WERI-Rb-1 (cell line): Measurements from ENCODE around the gene MORN3.
A peak's percentile ranks its signal among the peaks of the same experiment; 100 is the strongest.
"Not testable (repeated sequence)": the region's sequence is repeated elsewhere in the genome, so short reads cannot be mapped to it uniquely, and the experiment has no call there.

ENCODE experiments used
- DNase-seq: peaks from one replicate; pipeline ENCODE4 v3.0.0-alpha.2; 2020
- H3K27ac ChIP-seq: fragments of 250-450 bp; sonication (Bioruptor Pico); 2 replicates; pipeline ENCODE4 v1.5.1; 2020; ENCODE audit warnings: mild to moderate bottlenecking, moderate library complexity
- H3K27me3 ChIP-seq: fragments of 250-450 bp; sonication (Bioruptor Pico); 2 replicates; pipeline ENCODE4 v1.5.1; 2021; ENCODE audit warnings: mild to moderate bottlenecking, low read depth, moderate library complexity; ENCODE audit not compliant: insufficient read depth, severe bottlenecking
- H3K36me3 ChIP-seq: fragments of 250-450 bp; sonication (Bioruptor Pico); 2 replicates; pipeline ENCODE4 v1.5.1; 2020; ENCODE audit warnings: mild to moderate bottlenecking, moderate library complexity
- H3K4me3 ChIP-seq: 2 replicates; pipeline ENCODE4 v1.5.1; 2011; ENCODE audit warnings: low read depth, mild to moderate bottlenecking, control low read depth, low read length
- H3K9me3 ChIP-seq: fragments of 250-450 bp; sonication (Bioruptor Pico); 2 replicates; pipeline ENCODE4 v1.5.1; 2021; ENCODE audit warnings: mild to moderate bottlenecking, moderate library complexity; ENCODE audit not compliant: severe bottlenecking
- TF ChIP-seq, protein P1 (sequence below): IDR thresholded peaks from 2 replicates; pipeline ENCODE4 v1.5.1; 2011; ENCODE audit warnings: low read depth, mild to moderate bottlenecking, control low read depth, inconsistent platforms, low read length

The MORN3 gene

GRCh38 chr12:121669521-121669900 is at the start of gene MORN3:
Gene MORN3 (minus strand): TSS chr12:121669654. CDS start chr12:121669483, 171 bp downstream.
- DNase-seq, result no peak
- Histone ChIP-seq H3K4me3 (no peak within 1 kb of the TSS), H3K27ac (no peak within 1 kb of the TSS), H3K9me3 (no peaks in the 10 kb centered on the region), H3K27me3 (no peaks in the 10 kb centered on the region), H3K36me3 (no peaks in the 10 kb centered on the region)
- TF ChIP-seq, protein P1, sequence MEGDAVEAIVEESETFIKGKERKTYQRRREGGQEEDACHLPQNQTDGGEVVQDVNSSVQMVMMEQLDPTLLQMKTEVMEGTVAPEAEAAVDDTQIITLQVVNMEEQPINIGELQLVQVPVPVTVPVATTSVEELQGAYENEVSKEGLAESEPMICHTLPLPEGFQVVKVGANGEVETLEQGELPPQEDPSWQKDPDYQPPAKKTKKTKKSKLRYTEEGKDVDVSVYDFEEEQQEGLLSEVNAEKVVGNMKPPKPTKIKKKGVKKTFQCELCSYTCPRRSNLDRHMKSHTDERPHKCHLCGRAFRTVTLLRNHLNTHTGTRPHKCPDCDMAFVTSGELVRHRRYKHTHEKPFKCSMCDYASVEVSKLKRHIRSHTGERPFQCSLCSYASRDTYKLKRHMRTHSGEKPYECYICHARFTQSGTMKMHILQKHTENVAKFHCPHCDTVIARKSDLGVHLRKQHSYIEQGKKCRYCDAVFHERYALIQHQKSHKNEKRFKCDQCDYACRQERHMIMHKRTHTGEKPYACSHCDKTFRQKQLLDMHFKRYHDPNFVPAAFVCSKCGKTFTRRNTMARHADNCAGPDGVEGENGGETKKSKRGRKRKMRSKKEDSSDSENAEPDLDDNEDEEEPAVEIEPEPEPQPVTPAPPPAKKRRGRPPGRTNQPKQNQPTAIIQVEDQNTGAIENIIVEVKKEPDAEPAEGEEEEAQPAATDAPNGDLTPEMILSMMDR, result no peak

GRCh38 chr12:121718653-121719239 is 49.3 kb upstream of the MORN3 start:
- peak; percentile 63 for DNase-seq
- TF ChIP-seq, protein P1, result no peak
- Histone ChIP-seq H3K27ac (no peak overlapping the region), H3K9me3 (no peaks in the 10 kb centered on the region), H3K27me3 (no peaks in the 10 kb centered on the region), H3K4me3 (no peak overlapping the region), H3K36me3 (peaks cover 71% of the 10 kb centered on the region)

GRCh38 chr12:121717041-121717699 is 47.7 kb upstream of the MORN3 start:
- no peak for DNase-seq
- TF ChIP-seq, protein P1, result no peak
- H3K27me3 ChIP-seq, result no peaks in the 10 kb centered on the region
- H3K9me3 ChIP-seq, result no peaks in the 10 kb centered on the region
- H3K27ac ChIP-seq, result no peak overlapping the region; the same call in 1 of the 2 replicates
- H3K36me3 ChIP-seq, result peaks cover 59% of the 10 kb centered on the region
- H3K4me3 ChIP-seq, result no peak overlapping the region

- TF ChIP-seq, protein P1, result no peak
- no peaks in the 10 kb centered on the region for H3K27me3 ChIP-seq
- H3K36me3 ChIP-seq, result peaks cover 55% of the 10 kb centered on the region
- no peak for DNase-seq
- no peak overlapping the region for H3K27ac ChIP-seq
- no peaks in the 10 kb centered on the region for H3K9me3 ChIP-seq
- no peak overlapping the region for H3K4me3 ChIP-seq
Observed at GRCh38 chr12:121715862-121716435, 46.5 kb upstream of the MORN3 start.

GRCh38 chr12:121715055-121715454 is 45.6 kb upstream of the MORN3 start:
- not testable (repeated sequence) for H3K27ac ChIP-seq, DNase-seq, H3K9me3 ChIP-seq, H3K27me3 ChIP-seq, H3K4me3 ChIP-seq
- H3K36me3 ChIP-seq, result peaks cover 49% of the 10 kb centered on the region

GRCh38 chr12:121713793-121714192 is 44.3 kb upstream of the MORN3 start:
- TF ChIP-seq, protein P1, result no peak
- Histone ChIP-seq H3K36me3 (peaks cover 38% of the 10 kb centered on the region), H3K4me3 (peak overlapping the region; percentile 94), H3K27ac (peak overlapping the region; percentile 95), H3K9me3 (no peaks in the 10 kb centered on the region), H3K27me3 (no peaks in the 10 kb centered on the region)
- no peak for DNase-seq
